MM.1S (cell line): ENCODE results near the gene SOX9.

Source experiments
- DNase-seq: peaks from one replicate; pipeline ENCODE4 v3.0.0-alpha.2; 2015
- H2AFZ ChIP-seq: fragments of 300-600 bp; sonication (generic); 2 replicates; pipeline ENCODE4 v1.6.0; 2016; ENCODE audit warnings: antibody characterized with exemption, low read length
- H3F3A ChIP-seq: fragments of 300-600 bp; sonication (generic); 2 replicates; pipeline ENCODE4 v1.6.1; 2016; ENCODE audit warnings: mild to moderate bottlenecking, antibody characterized with exemption, low read length, moderate library complexity, mixed read lengths; ENCODE audit not compliant: insufficient read depth
- H3K27ac ChIP-seq: fragments of 300-600 bp; sonication (generic); 2 replicates; pipeline ENCODE4 v1.5.1; 2016; ENCODE audit warnings: mild to moderate bottlenecking, low read length
- H3K27me3 ChIP-seq: fragments of 300-600 bp; sonication (generic); replicated peaks from 2 replicates; pipeline ENCODE4 v1.6.0; 2016; ENCODE audit warnings: low read length; ENCODE audit not compliant: insufficient read depth
- H3K36me3 ChIP-seq: fragments of 300-600 bp; sonication (generic); replicated peaks from 2 replicates; pipeline ENCODE4 v1.6.1; 2016; ENCODE audit warnings: mild to moderate bottlenecking, low read length, mixed read lengths; ENCODE audit not compliant: insufficient read depth
- H3K4me1 ChIP-seq: fragments of 300-600 bp; sonication (generic); 2 replicates; pipeline ENCODE4 v1.6.1; 2016; ENCODE audit warnings: low read length, mixed read lengths
- H3K4me2 ChIP-seq: fragments of 300-600 bp; sonication (generic); 2 replicates; pipeline ENCODE4 v1.6.0; 2016; ENCODE audit warnings: low read depth, low read length
- H3K4me3 ChIP-seq: fragments of 300-600 bp; sonication (generic); 2 replicates; pipeline ENCODE4 v1.5.1; 2016; ENCODE audit warnings: low read length, mixed read lengths
- H3K79me2 ChIP-seq: fragments of 300-600 bp; sonication (generic); 2 replicates; pipeline ENCODE4 v1.6.1; 2016; ENCODE audit warnings: mixed run types, low read length, mixed read lengths
- H3K9ac ChIP-seq: fragments of 300-600 bp; sonication (generic); 2 replicates; pipeline ENCODE4 v1.6.1; 2016; ENCODE audit warnings: low read length, mixed read lengths
- H3K9me2 ChIP-seq: fragments of 300-600 bp; sonication (generic); replicated peaks from 2 replicates; pipeline ENCODE4 v1.6.1; 2016; ENCODE audit warnings: mild to moderate bottlenecking, low read length, mixed read lengths; ENCODE audit not compliant: insufficient read depth
- H3K9me3 ChIP-seq: fragments of 300-600 bp; sonication (generic); replicated peaks from 2 replicates; pipeline ENCODE4 v1.6.1; 2016; ENCODE audit warnings: mild to moderate bottlenecking, low read length, mixed read lengths; ENCODE audit not compliant: insufficient read depth
- H4K20me1 ChIP-seq: fragments of 300-600 bp; sonication (generic); 2 replicates; pipeline ENCODE4 v1.6.1; 2016; ENCODE audit warnings: mild to moderate bottlenecking, low read length, moderate library complexity, mixed read lengths; ENCODE audit not compliant: insufficient read depth
- CTCF ChIP-seq: fragments of 300-600 bp; sonication (generic); IDR thresholded peaks from 2 replicates; pipeline ENCODE4 v1.5.1; 2016; ENCODE audit warnings: antibody characterized with exemption, low read length, mixed read lengths
- EZH2 ChIP-seq: fragments of 300-600 bp; sonication (generic); optimal IDR thresholded peaks from 2 replicates; pipeline ENCODE3; 2017; ENCODE audit warnings: low read depth, mild to moderate bottlenecking, antibody characterized with exemption, low read length, mixed read lengths
- EZH2phosphoT487 ChIP-seq: fragments of 300-600 bp; sonication (generic); IDR thresholded peaks from 2 replicates; pipeline ENCODE4 v1.6.1; 2018; ENCODE audit warnings: antibody characterized with exemption, low read length

Gene SOX9

GRCh38 chr17:72117535-72118334, 3.1 kb upstream of the SOX9 start:
- H3K36me3 ChIP-seq: no peaks in the 10 kb centered on the region
- no peaks in the 10 kb centered on the region for H3K79me2 ChIP-seq
- no peaks in the 10 kb centered on the region for H3K9me3 ChIP-seq
- TF ChIP-seq EZH2phosphoT487 (no peak), EZH2 (no peak), CTCF (no peak)
- no peaks in the 10 kb centered on the region for H4K20me1 ChIP-seq
- peaks cover 29% of the 10 kb centered on the region for H3K27me3 ChIP-seq
- H3F3A ChIP-seq: no peaks in the 10 kb centered on the region
- no peak overlapping the region for H3K4me3 ChIP-seq
- H3K9me2 ChIP-seq: no peaks in the 10 kb centered on the region
- no peak overlapping the region for H3K9ac ChIP-seq
- no peak for DNase-seq
- no peak overlapping the region for H3K27ac ChIP-seq
- H2AFZ ChIP-seq: no peak overlapping the region
- H3K4me2 ChIP-seq: no peak overlapping the region
- H3K4me1 ChIP-seq: 0 out of 2 replicates have a peak, but pooled peaks cover 5% of the 10 kb centered on the region

GRCh38 chr17:72118335-72119076, 2.3 kb upstream of the SOX9 start:
- Histone ChIP-seq H3F3A (no peaks in the 10 kb centered on the region), H3K4me2 (0 out of 2 replicates have a peak overlapping the region, but pooled peaks have one; percentile 28), H3K9me2 (no peaks in the 10 kb centered on the region), H3K27me3 (peaks cover 29% of the 10 kb centered on the region), H3K9me3 (no peaks in the 10 kb centered on the region), H2AFZ (no peak overlapping the region), H3K36me3 (no peaks in the 10 kb centered on the region), H3K4me1 (0 out of 2 replicates have a peak, but pooled peaks cover 5% of the 10 kb centered on the region), H3K4me3 (no peak overlapping the region), H3K79me2 (no peaks in the 10 kb centered on the region), H4K20me1 (no peaks in the 10 kb centered on the region), H3K27ac (no peak overlapping the region), H3K9ac (no peak overlapping the region)
- TF ChIP-seq CTCF (peak; percentile 83), EZH2 (no peak)
- DNase-seq: peak; percentile 38

- Histone ChIP-seq H4K20me1 (no peaks in the 10 kb centered on the region), H3K9me2 (no peaks in the 10 kb centered on the region), H3K4me1 (0 out of 2 replicates have a peak, but pooled peaks cover 5% of the 10 kb centered on the region), H3K4me2 (peak overlapping the region; percentile 80; the same call in 1 of the 2 replicates), H3F3A (no peaks in the 10 kb centered on the region), H3K79me2 (no peaks in the 10 kb centered on the region), H3K4me3 (peak overlapping the region; percentile 38), H3K9me3 (no peaks in the 10 kb centered on the region), H3K9ac (no peak overlapping the region), H2AFZ (0 out of 2 replicates have a peak overlapping the region, but pooled peaks have one; percentile 18), H3K36me3 (no peaks in the 10 kb centered on the region), H3K27ac (no peak overlapping the region), H3K27me3 (peaks cover 29% of the 10 kb centered on the region)
- no peak for DNase-seq
- no peak for TF ChIP-seq EZH2
Measured at GRCh38 chr17:72119077-72119872, 1.5 kb upstream of the SOX9 start.
